DOHH2 (cell line): Measurements from ENCODE around the gene PAEP.

Source experiments
- H3F3A ChIP-seq: fragments of 200-600 bp; sonication (generic), shearing (Covaris generic); 2 replicates; pipeline ENCODE4 v1.6.0; 2016; ENCODE audit warnings: antibody characterized with exemption, mild to moderate bottlenecking; ENCODE audit not compliant: control insufficient read depth, insufficient read depth
- H3K27ac ChIP-seq: fragments of 200-600 bp; sonication (generic); 2 replicates; pipeline ENCODE4 v1.5.1; 2014; ENCODE audit warnings: low read depth, mild to moderate bottlenecking, low read length, moderate library complexity
- H3K27me3 ChIP-seq: fragments of 200-600 bp; sonication (generic); 2 replicates; pipeline ENCODE4 v1.6.1; 2014; ENCODE audit warnings: mild to moderate bottlenecking, low read length, mixed read lengths; ENCODE audit not compliant: control insufficient read depth
- H3K36me3 ChIP-seq: fragments of 200-600 bp; sonication (generic); 2 replicates; pipeline ENCODE4 v1.6.1; 2014; ENCODE audit warnings: mild to moderate bottlenecking, low read length, moderate library complexity, mixed read lengths; ENCODE audit not compliant: control insufficient read depth
- H3K4me1 ChIP-seq: fragments of 200-600 bp; sonication (generic); 2 replicates; pipeline ENCODE4 v1.6.1; 2014; ENCODE audit warnings: mild to moderate bottlenecking, low read length, mixed read lengths; ENCODE audit not compliant: control insufficient read depth
- H3K4me2 ChIP-seq: fragments of 200-600 bp; sonication (generic); 2 replicates; pipeline ENCODE4 v1.6.0; 2014; ENCODE audit warnings: mild to moderate bottlenecking, low read length, moderate library complexity
- H3K4me3 ChIP-seq: fragments of 200-600 bp; sonication (generic); 2 replicates; pipeline ENCODE4 v1.5.1; 2014; ENCODE audit warnings: mild to moderate bottlenecking, low read length, mixed read lengths
- H3K79me2 ChIP-seq: fragments of 200-600 bp; sonication (generic); 2 replicates; pipeline ENCODE4 v1.6.1; 2014; ENCODE audit warnings: mild to moderate bottlenecking, low read length, mixed read lengths; ENCODE audit not compliant: control insufficient read depth
- H3K9me2 ChIP-seq: fragments of 200-600 bp; sonication (generic); replicated peaks from 2 replicates; pipeline ENCODE4 v1.6.1; 2014; ENCODE audit warnings: mild to moderate bottlenecking, low read length, mixed read lengths; ENCODE audit not compliant: control insufficient read depth
- H3K9me3 ChIP-seq: fragments of 200-600 bp; sonication (generic); 2 replicates; pipeline ENCODE4 v1.6.1; 2014; ENCODE audit warnings: antibody characterized with exemption, low read length, mixed read lengths; ENCODE audit not compliant: control insufficient read depth, insufficient read depth
- H4K20me1 ChIP-seq: fragments of 200-600 bp; sonication (generic); 2 replicates; pipeline ENCODE4 v1.6.0; 2014; ENCODE audit warnings: low read depth, mild to moderate bottlenecking, antibody characterized with exemption, low read length, moderate library complexity; ENCODE audit not compliant: control insufficient read depth, insufficient read depth
- CTCF ChIP-seq: fragments of 200-600 bp; sonication (generic); IDR thresholded peaks from one replicate; pipeline ENCODE4 v1.5.1; 2014; ENCODE audit warnings: antibody characterized with exemption, mild to moderate bottlenecking, low read depth, low read length; ENCODE audit not compliant: poor library complexity, severe bottlenecking
- EZH2phosphoT487 ChIP-seq: fragments of 200-600 bp; sonication (generic); IDR thresholded peaks from 2 replicates; pipeline ENCODE4 v1.6.1; 2017; ENCODE audit warnings: borderline replicate concordance, mild to moderate bottlenecking, antibody characterized with exemption, low read length, moderate library complexity, mixed read lengths

PAEP gene

GRCh38 chr9:135601988-135602387 lies 40.4 kb downstream of the PAEP start:
- H3K9me2 ChIP-seq = no peaks in the 10 kb centered on the region
- H3K79me2 ChIP-seq = no peaks in the 10 kb centered on the region
- no peaks in the 10 kb centered on the region for H3F3A ChIP-seq
- no peaks in the 10 kb centered on the region for H3K4me1 ChIP-seq
- no peaks in the 10 kb centered on the region for H4K20me1 ChIP-seq
- no peaks in the 10 kb centered on the region for H3K9me3 ChIP-seq
- H3K4me3 ChIP-seq = no peak overlapping the region
- H3K36me3 ChIP-seq = no peaks in the 10 kb centered on the region
- H3K4me2 ChIP-seq = no peak overlapping the region
- H3K27ac ChIP-seq = no peak overlapping the region
- TF ChIP-seq EZH2phosphoT487 (no peak), CTCF (no peak)
- H3K27me3 ChIP-seq = 0 out of 2 replicates have a peak, but pooled peaks cover 3% of the 10 kb centered on the region

- 0 out of 2 replicates have a peak, but pooled peaks cover 3% of the 10 kb centered on the region for H3K27me3 ChIP-seq
- no peak overlapping the region for H3K4me2 ChIP-seq
- TF ChIP-seq CTCF (peak; percentile 71), EZH2phosphoT487 (no peak)
- H3K4me3 ChIP-seq = no peak overlapping the region
- no peaks in the 10 kb centered on the region for H3K36me3 ChIP-seq
- no peak overlapping the region for H3K27ac ChIP-seq
- H3K4me1 ChIP-seq = no peaks in the 10 kb centered on the region
- H3K9me3 ChIP-seq = no peaks in the 10 kb centered on the region
- H4K20me1 ChIP-seq = no peaks in the 10 kb centered on the region
- H3K9me2 ChIP-seq = no peaks in the 10 kb centered on the region
- H3K79me2 ChIP-seq = no peaks in the 10 kb centered on the region
- H3F3A ChIP-seq = no peaks in the 10 kb centered on the region
Observed at GRCh38 chr9:135602789-135603481, 41.4 kb downstream of the PAEP start.

- H4K20me1 ChIP-seq = no peaks in the 10 kb centered on the region
- no peaks in the 10 kb centered on the region for H3K27me3 ChIP-seq
- no peaks in the 10 kb centered on the region for H3F3A ChIP-seq
- no peak overlapping the region for H3K27ac ChIP-seq
- H3K4me2 ChIP-seq = no peak overlapping the region
- no peaks in the 10 kb centered on the region for H3K36me3 ChIP-seq
- H3K79me2 ChIP-seq = no peaks in the 10 kb centered on the region
- no peaks in the 10 kb centered on the region for H3K9me3 ChIP-seq
- H3K9me2 ChIP-seq = no peaks in the 10 kb centered on the region
- H3K4me3 ChIP-seq = no peak overlapping the region
- TF ChIP-seq EZH2phosphoT487 (no peak), CTCF (no peak)
- H3K4me1 ChIP-seq = no peaks in the 10 kb centered on the region
Observed at GRCh38 chr9:135604437-135605237, 43.1 kb downstream of the PAEP start.
